ENCODE data around the gene MAFB.

MAFB gene

GRCh38 chr20:40676491-40677269 lies 12.4 kb downstream of the MAFB start:
- Histone ChIP-seq H2AFZ (ENCODE audit: low read depth, low read length, severe bottlenecking) (no peak overlapping the region), H3K27ac (ENCODE audit: low read depth, low read length) (no peak overlapping the region), H3K9me2 (replicated peaks; ENCODE audit: insufficient read depth, low read length) (no peaks in the 10 kb centered on the region), H3F3A (ENCODE audit: insufficient read depth) (no peaks in the 10 kb centered on the region), H3K36me3 (ENCODE audit: low read length) (no peaks in the 10 kb centered on the region), H3K27me3 (ENCODE audit: low read length) (no peaks in the 10 kb centered on the region), H3K4me2 (ENCODE audit: low read depth, low read length, poor library complexity, severe bottlenecking) (no peak overlapping the region), H3K9ac (ENCODE audit: low read length) (no peak overlapping the region), H3K79me2 (ENCODE audit: insufficient read depth, low read length) (no peaks in the 10 kb centered on the region), H4K20me1 (ENCODE audit: low read depth, low read length) (no peaks in the 10 kb centered on the region), H3K4me3 (ENCODE audit: insufficient read depth, low read length, poor library complexity, severe bottlenecking) (no peak overlapping the region), H3K9me3 (ENCODE audit: insufficient read depth, low read length) (no peaks in the 10 kb centered on the region)
- no peak for TF ChIP-seq EZH2phosphoT487 (conservative IDR thresholded peaks at IDR 0.05; ENCODE audit: low read length)
- TF ChIP-seq CTCF (IDR thresholded peaks at IDR 0.05; ENCODE audit: insufficient read depth, low read length, poor library complexity, severe bottlenecking), result no peak

GRCh38 chr20:40675599-40676221 lies 13.3 kb downstream of the MAFB start:
- no peak overlapping the region for H3K9ac ChIP-seq (ENCODE audit: low read length)
- H3K79me2 ChIP-seq (ENCODE audit: insufficient read depth, low read length), result no peaks in the 10 kb centered on the region
- H2AFZ ChIP-seq (ENCODE audit: low read depth, low read length, severe bottlenecking), result no peak overlapping the region
- no peaks in the 10 kb centered on the region for H3K36me3 ChIP-seq (ENCODE audit: low read length)
- no peak for TF ChIP-seq CTCF (IDR thresholded peaks at IDR 0.05; ENCODE audit: insufficient read depth, low read length, poor library complexity, severe bottlenecking)
- TF ChIP-seq EZH2phosphoT487 (conservative IDR thresholded peaks at IDR 0.05; ENCODE audit: low read length), result no peak
- H3K9me3 ChIP-seq (ENCODE audit: insufficient read depth, low read length), result no peaks in the 10 kb centered on the region
- H3K27me3 ChIP-seq (ENCODE audit: low read length), result no peaks in the 10 kb centered on the region
- H3K9me2 ChIP-seq (replicated peaks; ENCODE audit: insufficient read depth, low read length), result no peaks in the 10 kb centered on the region
- H4K20me1 ChIP-seq (ENCODE audit: low read depth, low read length), result no peaks in the 10 kb centered on the region
- H3F3A ChIP-seq (ENCODE audit: insufficient read depth), result no peaks in the 10 kb centered on the region
- no peak overlapping the region for H3K4me2 ChIP-seq (ENCODE audit: low read depth, low read length, poor library complexity, severe bottlenecking)
- H3K4me3 ChIP-seq (ENCODE audit: insufficient read depth, low read length, poor library complexity, severe bottlenecking), result no peak overlapping the region
- H3K27ac ChIP-seq (ENCODE audit: low read depth, low read length), result no peak overlapping the region

GRCh38 chr20:40673442-40673841 lies 15.6 kb downstream of the MAFB start:
- TF ChIP-seq EZH2phosphoT487 (conservative IDR thresholded peaks at IDR 0.05; ENCODE audit: low read length) (no peak), CTCF (IDR thresholded peaks at IDR 0.05; ENCODE audit: insufficient read depth, low read length, poor library complexity, severe bottlenecking) (no peak)
- no peaks in the 10 kb centered on the region for H3F3A ChIP-seq (ENCODE audit: insufficient read depth)
- H3K4me2 ChIP-seq (ENCODE audit: low read depth, low read length, poor library complexity, severe bottlenecking), result no peak overlapping the region
- no peaks in the 10 kb centered on the region for H3K9me3 ChIP-seq (ENCODE audit: insufficient read depth, low read length)
- no peak overlapping the region for H3K27ac ChIP-seq (ENCODE audit: low read depth, low read length)
- H4K20me1 ChIP-seq (ENCODE audit: low read depth, low read length), result no peaks in the 10 kb centered on the region
- no peaks in the 10 kb centered on the region for H3K27me3 ChIP-seq (ENCODE audit: low read length)
- H3K9me2 ChIP-seq (replicated peaks; ENCODE audit: insufficient read depth, low read length), result no peaks in the 10 kb centered on the region
- no peak overlapping the region for H3K4me3 ChIP-seq (ENCODE audit: insufficient read depth, low read length, poor library complexity, severe bottlenecking)
- H2AFZ ChIP-seq (ENCODE audit: low read depth, low read length, severe bottlenecking), result no peak overlapping the region
- H3K9ac ChIP-seq (ENCODE audit: low read length), result no peak overlapping the region
- H3K79me2 ChIP-seq (ENCODE audit: insufficient read depth, low read length), result no peaks in the 10 kb centered on the region
- H3K36me3 ChIP-seq (ENCODE audit: low read length), result no peaks in the 10 kb centered on the region
